Mesendoderm (in vitro differentiated cells): Measurements from ENCODE around the gene JPH2.

Experiments
- DNase-seq: peaks from one replicate; pipeline ENCODE4 v3.0.0; 2013
- H2AK5ac ChIP-seq: 2 replicates; pipeline ENCODE4 v1.6.1; 2013; ENCODE audit warnings: low read length, inconsistent platforms
- H2BK120ac ChIP-seq: 2 replicates; pipeline ENCODE4 v1.6.1; 2013; ENCODE audit warnings: low read depth, mild to moderate bottlenecking, low read length, moderate library complexity, mixed read lengths
- H2BK15ac ChIP-seq: replicated peaks from 2 replicates; pipeline ENCODE4 v1.6.1; 2013; ENCODE audit warnings: low read depth, mild to moderate bottlenecking, moderate library complexity
- H2BK5ac ChIP-seq: 2 replicates; pipeline ENCODE4 v1.6.1; 2013; ENCODE audit warnings: low read length, inconsistent platforms
- H3K18ac ChIP-seq: 2 replicates; pipeline ENCODE4 v1.6.1; 2013; ENCODE audit warnings: mild to moderate bottlenecking, low read length, mixed read lengths
- H3K23ac ChIP-seq: one replicate; pipeline ENCODE4 v1.6.1; 2013; ENCODE audit warnings: low read length
- H3K27ac ChIP-seq: 2 replicates; pipeline ENCODE4 v1.5.1; 2013; ENCODE audit warnings: low read depth, mild to moderate bottlenecking, inconsistent platforms, low read length, moderate library complexity
- H3K27me3 ChIP-seq: 2 replicates; pipeline ENCODE4 v1.6.1; 2013; ENCODE audit warnings: low read length, control low read depth, mild to moderate bottlenecking, inconsistent platforms; ENCODE audit not compliant: insufficient read depth, poor library complexity
- H3K36me3 ChIP-seq: 2 replicates; pipeline ENCODE4 v1.6.1; 2013; ENCODE audit warnings: low read length, inconsistent platforms; ENCODE audit not compliant: control insufficient read depth, insufficient read depth
- H3K4ac ChIP-seq: one replicate; pipeline ENCODE4 v1.6.1; 2013; ENCODE audit warnings: low read depth, mild to moderate bottlenecking, low read length, moderate library complexity
- H3K4me1 ChIP-seq: 2 replicates; pipeline ENCODE4 v1.6.1; 2013; ENCODE audit warnings: low read depth, low read length, inconsistent platforms; ENCODE audit not compliant: control insufficient read depth
- H3K4me2 ChIP-seq: 2 replicates; pipeline ENCODE4 v1.6.1; 2013; ENCODE audit warnings: low read length
- H3K4me3 ChIP-seq: 2 replicates; pipeline ENCODE4 v1.5.1; 2013; ENCODE audit warnings: mild to moderate bottlenecking, low read length
- H3K56ac ChIP-seq: one replicate; pipeline ENCODE4 v1.6.1; 2013; ENCODE audit warnings: low read length
- H3K79me1 ChIP-seq: 2 replicates; pipeline ENCODE4 v1.6.1; 2013; ENCODE audit warnings: low read length, inconsistent platforms
- H3K79me2 ChIP-seq: 2 replicates; pipeline ENCODE4 v1.6.1; 2013; ENCODE audit warnings: mild to moderate bottlenecking, low read length; ENCODE audit not compliant: control insufficient read depth, insufficient read depth
- H3K9ac ChIP-seq: 2 replicates; pipeline ENCODE4 v1.6.1; 2013; ENCODE audit warnings: low read length, inconsistent platforms
- H4K5ac ChIP-seq: one replicate; pipeline ENCODE4 v1.6.1; 2013; ENCODE audit warnings: low read length
- H4K8ac ChIP-seq: one replicate; pipeline ENCODE4 v1.6.1; 2013; ENCODE audit warnings: low read depth, mild to moderate bottlenecking, control low read depth, low read length, moderate library complexity
- WGBS: extraction: QIAGEN DNeasy Blood & Tissue Kit; methylation state at CpG from one replicate; pipeline ENCODE4 v1.1.7; 2013; ENCODE audit warnings: low lambda C conversion rate, missing lambda C conversion rate; ENCODE audit not compliant: insufficient coverage; ENCODE audit errors: extremely low coverage; 5-methylcytosine and 5-hydroxymethylcytosine counted together

The JPH2 gene

GRCh38 chr20:44079291-44079690, 107.7 kb downstream of the JPH2 start:
- Histone ChIP-seq H4K8ac (no peak overlapping the region), H2BK120ac (no peak overlapping the region), H4K5ac (no peak overlapping the region), H3K56ac (no peak overlapping the region), H3K4me2 (no peak overlapping the region), H2AK5ac (no peak overlapping the region), H3K27ac (no peak overlapping the region), H3K4me3 (no peak overlapping the region), H3K36me3 (no peaks in the 10 kb centered on the region), H3K23ac (no peak overlapping the region), H3K27me3 (no peaks in the 10 kb centered on the region), H3K18ac (no peak overlapping the region), H3K9ac (no peak overlapping the region), H2BK15ac (no peak overlapping the region), H3K79me2 (no peaks in the 10 kb centered on the region), H3K4ac (no peak overlapping the region), H2BK5ac (no peak overlapping the region), H3K4me1 (no peaks in the 10 kb centered on the region), H3K79me1 (no peaks in the 10 kb centered on the region)
- DNase-seq = no peak
- no CpG with 5 or more reads among the region's 10 CpGs for WGBS

GRCh38 chr20:44075950-44076232, 111.1 kb downstream of the JPH2 start:
- Histone ChIP-seq H3K27me3 (no peaks in the 10 kb centered on the region), H2AK5ac (no peak overlapping the region), H3K56ac (no peak overlapping the region), H3K4ac (no peak overlapping the region), H3K4me3 (no peak overlapping the region), H2BK5ac (no peak overlapping the region), H3K36me3 (no peaks in the 10 kb centered on the region), H2BK120ac (no peak overlapping the region), H3K4me2 (no peak overlapping the region), H4K5ac (no peak overlapping the region), H3K23ac (no peak overlapping the region), H3K4me1 (no peaks in the 10 kb centered on the region), H3K79me2 (no peaks in the 10 kb centered on the region), H3K79me1 (no peaks in the 10 kb centered on the region), H2BK15ac (no peak overlapping the region), H3K9ac (no peak overlapping the region), H3K27ac (no peak overlapping the region), H4K8ac (no peak overlapping the region), H3K18ac (no peak overlapping the region)
- DNase-seq = no peak
- WGBS = no CpG with 5 or more reads among the region's 5 CpGs

- H3K4me3 ChIP-seq = no peak overlapping the region
- H3K4me1 ChIP-seq = no peaks in the 10 kb centered on the region
- no CpG with 5 or more reads among the region's 23 CpGs for WGBS
- no peak overlapping the region for H2BK120ac ChIP-seq
- no peak overlapping the region for H2BK5ac ChIP-seq
- no peak overlapping the region for H2AK5ac ChIP-seq
- H4K5ac ChIP-seq = no peak overlapping the region
- no peak overlapping the region for H3K23ac ChIP-seq
- H3K36me3 ChIP-seq = no peaks in the 10 kb centered on the region
- H3K56ac ChIP-seq = no peak overlapping the region
- H3K27me3 ChIP-seq = no peaks in the 10 kb centered on the region
- H3K4me2 ChIP-seq = no peak overlapping the region
- no peak for DNase-seq
- no peak overlapping the region for H4K8ac ChIP-seq
- no peak overlapping the region for H3K18ac ChIP-seq
- H3K79me1 ChIP-seq = no peaks in the 10 kb centered on the region
- H2BK15ac ChIP-seq = no peak overlapping the region
- no peak overlapping the region for H3K9ac ChIP-seq
- no peak overlapping the region for H3K4ac ChIP-seq
- H3K27ac ChIP-seq = no peak overlapping the region
- H3K79me2 ChIP-seq = no peaks in the 10 kb centered on the region
Measured at GRCh38 chr20:44075191-44075949, 111.6 kb downstream of the JPH2 start.

- H3K4me3 ChIP-seq = no peak overlapping the region
- no peak overlapping the region for H2BK120ac ChIP-seq
- H3K4me2 ChIP-seq = no peak overlapping the region
- no peak overlapping the region for H3K27ac ChIP-seq
- H3K4me1 ChIP-seq = no peaks in the 10 kb centered on the region
- no peak overlapping the region for H3K18ac ChIP-seq
- no peak overlapping the region for H3K23ac ChIP-seq
- H4K5ac ChIP-seq = no peak overlapping the region
- no peak overlapping the region for H3K4ac ChIP-seq
- no peak overlapping the region for H2BK15ac ChIP-seq
- no peaks in the 10 kb centered on the region for H3K27me3 ChIP-seq
- no peaks in the 10 kb centered on the region for H3K79me1 ChIP-seq
- H3K56ac ChIP-seq = no peak overlapping the region
- H2BK5ac ChIP-seq = no peak overlapping the region
- no peaks in the 10 kb centered on the region for H3K36me3 ChIP-seq
- no CpG with 5 or more reads among the region's 12 CpGs for WGBS
- no peak overlapping the region for H4K8ac ChIP-seq
- H3K79me2 ChIP-seq = no peaks in the 10 kb centered on the region
- no peak overlapping the region for H2AK5ac ChIP-seq
- DNase-seq = no peak
- no peak overlapping the region for H3K9ac ChIP-seq
Measured at GRCh38 chr20:44074252-44075151, 112.5 kb downstream of the JPH2 start.

GRCh38 chr20:44073675-44074071, 113.3 kb downstream of the JPH2 start:
- Histone ChIP-seq H2BK15ac (no peak overlapping the region), H3K23ac (no peak overlapping the region), H3K56ac (no peak overlapping the region), H3K79me1 (no peaks in the 10 kb centered on the region), H3K4me1 (no peaks in the 10 kb centered on the region), H4K8ac (no peak overlapping the region), H3K4ac (no peak overlapping the region), H3K36me3 (no peaks in the 10 kb centered on the region), H3K27ac (no peak overlapping the region), H3K27me3 (no peaks in the 10 kb centered on the region), H2AK5ac (no peak overlapping the region), H3K4me3 (no peak overlapping the region), H3K79me2 (no peaks in the 10 kb centered on the region), H2BK120ac (no peak overlapping the region), H4K5ac (no peak overlapping the region), H3K18ac (no peak overlapping the region), H3K9ac (no peak overlapping the region), H3K4me2 (no peak overlapping the region), H2BK5ac (no peak overlapping the region)
- DNase-seq = no peak
- no CpG with 5 or more reads among the region's 6 CpGs for WGBS
